ENCODE data around the gene PTPRR.

DNA sequence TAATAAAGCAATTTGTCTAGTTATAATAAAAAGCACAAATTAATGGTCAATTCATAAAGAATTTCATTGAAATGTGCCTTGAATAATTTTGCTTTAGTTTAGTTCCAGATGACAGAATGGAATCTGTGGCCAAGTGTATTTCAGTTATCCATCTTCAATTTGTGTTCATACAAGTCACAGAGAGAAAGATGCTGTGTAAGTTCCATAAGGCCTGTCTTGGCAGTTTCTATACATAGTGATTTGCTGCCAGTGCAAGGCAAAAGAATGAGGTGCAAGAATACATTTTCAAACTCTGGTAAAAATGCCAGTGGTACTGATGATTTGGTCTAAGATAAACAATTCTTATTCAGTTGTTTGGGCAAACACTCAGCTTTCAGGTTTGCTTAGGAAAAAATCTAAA lies 149.0 kb downstream of the PTPRR start:
- TF ChIP-seq, protein P1, sequence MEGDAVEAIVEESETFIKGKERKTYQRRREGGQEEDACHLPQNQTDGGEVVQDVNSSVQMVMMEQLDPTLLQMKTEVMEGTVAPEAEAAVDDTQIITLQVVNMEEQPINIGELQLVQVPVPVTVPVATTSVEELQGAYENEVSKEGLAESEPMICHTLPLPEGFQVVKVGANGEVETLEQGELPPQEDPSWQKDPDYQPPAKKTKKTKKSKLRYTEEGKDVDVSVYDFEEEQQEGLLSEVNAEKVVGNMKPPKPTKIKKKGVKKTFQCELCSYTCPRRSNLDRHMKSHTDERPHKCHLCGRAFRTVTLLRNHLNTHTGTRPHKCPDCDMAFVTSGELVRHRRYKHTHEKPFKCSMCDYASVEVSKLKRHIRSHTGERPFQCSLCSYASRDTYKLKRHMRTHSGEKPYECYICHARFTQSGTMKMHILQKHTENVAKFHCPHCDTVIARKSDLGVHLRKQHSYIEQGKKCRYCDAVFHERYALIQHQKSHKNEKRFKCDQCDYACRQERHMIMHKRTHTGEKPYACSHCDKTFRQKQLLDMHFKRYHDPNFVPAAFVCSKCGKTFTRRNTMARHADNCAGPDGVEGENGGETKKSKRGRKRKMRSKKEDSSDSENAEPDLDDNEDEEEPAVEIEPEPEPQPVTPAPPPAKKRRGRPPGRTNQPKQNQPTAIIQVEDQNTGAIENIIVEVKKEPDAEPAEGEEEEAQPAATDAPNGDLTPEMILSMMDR (IDR thresholded peaks at IDR 0.05) = no peak
- TF ChIP-seq EP300 (IDR thresholded peaks at IDR 0.05) = no peak
- no peak for TF ChIP-seq POLR2A (IDR thresholded peaks at IDR 0.05)
- no peak for TF ChIP-seq POLR2AphosphoS5 (IDR thresholded peaks at IDR 0.05)
